CD14-positive monocyte (primary cell): Measurements from ENCODE around the gene RPTOR. TPM values are rescaled to one million over a fixed set of nuclear protein-coding genes. Genes with fewer than 3 reads are reported as not detected.

ENCODE experiments used
- DNase-seq, 3 donors: peaks; one replicate each; pipeline ENCODE4 v3.0.0-alpha.2; 2011 to 2022
- H2AFZ ChIP-seq: 2 replicates; pipeline ENCODE4 v1.6.0; 2012; ENCODE audit warnings: mild to moderate bottlenecking, low read depth, low read length, inconsistent platforms; ENCODE audit not compliant: insufficient read depth, poor library complexity, severe bottlenecking
- H3K27ac ChIP-seq, 2 donors: 1 replicate in 1 of 2; 2 replicates in 1 of 2; pipeline ENCODE4 v1.5.1; 2012 to 2013; ENCODE audit warnings: low read length in 2 of 2, control low read depth in 1 of 2, inconsistent platforms in 1 of 2, low read depth in 1 of 2, mild to moderate bottlenecking in 1 of 2
- H3K27me3 ChIP-seq, 2 donors: one replicate each; pipeline versions ENCODE4 v1.6.0 to v1.6.1; 2011 to 2013; ENCODE audit warnings: low read length in 2 of 2; ENCODE audit not compliant: control insufficient read depth in 2 of 2, insufficient read depth in 2 of 2
- H3K36me3 ChIP-seq, 2 donors: replicated peaks in 1 of 2; 1 replicate in 1 of 2; 2 replicates in 1 of 2; pipeline versions ENCODE4 v1.5.1 to v1.6.1; 2012 to 2013; ENCODE audit warnings: low read length in 2 of 2, control low read depth in 1 of 2, inconsistent platforms in 1 of 2, mild to moderate bottlenecking in 1 of 2; ENCODE audit not compliant: insufficient read depth in 2 of 2, control insufficient read depth in 1 of 2
- H3K4me1 ChIP-seq, 2 donors: 1 replicate in 1 of 2; 2 replicates in 1 of 2; pipeline versions ENCODE4 v1.5.1 to v1.6.1; 2012 to 2013; ENCODE audit warnings: low read length in 2 of 2, control low read depth in 1 of 2, inconsistent platforms in 1 of 2, mild to moderate bottlenecking in 1 of 2, moderate library complexity in 1 of 2; ENCODE audit not compliant: insufficient read depth in 2 of 2, control insufficient read depth in 1 of 2
- H3K4me2 ChIP-seq: replicated peaks from 2 replicates; pipeline ENCODE3; 2012; ENCODE audit warnings: low read length, moderate library complexity, mild to moderate bottlenecking; ENCODE audit not compliant: poor library complexity, severe bottlenecking; ENCODE audit errors: extremely low read depth
- H3K4me3 ChIP-seq, 3 experiments: fragments of 200-600 bp in 1 of 3; sonication (generic) in 1 of 3; replicated peaks in 1 of 3; 1 replicate in 2 of 3; 2 replicates in 1 of 3; pipeline ENCODE4 v1.5.1; 2011 to 2013; ENCODE audit warnings: low read length in 3 of 3, mild to moderate bottlenecking in 3 of 3, control low read depth in 2 of 3, low read depth in 2 of 3, inconsistent platforms in 1 of 3, moderate library complexity in 1 of 3
- H3K79me2 ChIP-seq: 2 replicates; pipeline ENCODE4 v1.6.0; 2012; ENCODE audit warnings: mild to moderate bottlenecking, control low read depth, inconsistent platforms, low read length, moderate library complexity; ENCODE audit not compliant: insufficient read depth
- H3K9ac ChIP-seq: 2 replicates; pipeline ENCODE4 v1.6.0; 2017; ENCODE audit warnings: low read length, mild to moderate bottlenecking; ENCODE audit not compliant: insufficient read depth, poor library complexity, severe bottlenecking
- H3K9me3 ChIP-seq, 2 donors: replicated peaks in 1 of 2; 1 replicate in 1 of 2; 2 replicates in 1 of 2; pipeline versions ENCODE4 v1.5.1 to v1.6.1; 2012 to 2013; ENCODE audit warnings: low read length in 2 of 2, control low read depth in 1 of 2; ENCODE audit not compliant: control insufficient read depth in 1 of 2, insufficient read depth in 1 of 2
- H4K20me1 ChIP-seq: 2 replicates; pipeline ENCODE4 v1.6.0; 2012; ENCODE audit warnings: mild to moderate bottlenecking, low read length, control low read depth, moderate library complexity; ENCODE audit not compliant: insufficient read depth
- H3K27ac Mint-ChIP-seq, 7 donors: one replicate each; pipeline ENCODE4 v1.8.0; 2020; ENCODE audit warnings: mild to moderate bottlenecking in 7 of 7, mixed read lengths in 7 of 7, moderate library complexity in 6 of 7, inconsistent platforms in 2 of 7
- H3K27me3 Mint-ChIP-seq, 3 donors: one replicate each; pipeline ENCODE4 v1.8.0; 2021 to 2022; ENCODE audit warnings: low read depth in 3 of 3, mild to moderate bottlenecking in 3 of 3, mixed read lengths in 3 of 3, moderate library complexity in 3 of 3, inconsistent platforms in 1 of 3
- H3K36me3 Mint-ChIP-seq, 2 donors: one replicate each; pipeline ENCODE4 v1.8.0; 2020; ENCODE audit warnings: mixed read lengths in 2 of 2, inconsistent platforms in 1 of 2, mild to moderate bottlenecking in 1 of 2
- H3K4me1 Mint-ChIP-seq: one replicate; pipeline ENCODE4 v1.8.0; 2020; ENCODE audit warnings: mild to moderate bottlenecking, mixed read lengths
- H3K4me3 Mint-ChIP-seq, 2 donors: one replicate each; pipeline ENCODE4 v1.8.0; 2020; ENCODE audit warnings: mild to moderate bottlenecking in 2 of 2, mixed read lengths in 2 of 2, moderate library complexity in 1 of 2
- H3K9me3 Mint-ChIP-seq, 7 donors: one replicate each; pipeline ENCODE4 v1.8.0; 2020 to 2022; ENCODE audit warnings: mixed read lengths in 7 of 7, mild to moderate bottlenecking in 6 of 7, moderate library complexity in 6 of 7, inconsistent platforms in 2 of 7
- CTCF ChIP-seq: fragments of 200-600 bp; IDR thresholded peaks from one replicate; pipeline ENCODE4 v1.8.0; 2022; ENCODE audit warnings: antibody characterized with exemption, mild to moderate bottlenecking
- WGBS: methylation state at CpG from one replicate; pipeline ENCODE4 v1.1.5; 2013; ENCODE audit warnings: missing lambda C conversion rate; ENCODE audit not compliant: insufficient coverage; 5-methylcytosine and 5-hydroxymethylcytosine counted together
- intact Hi-C, 2 donors: fragments of 100-400 bp; cut with micrococcal nuclease; formaldehyde crosslinking; loops; one replicate each; pipeline versions ENCODE4 v1.15.0 to v1.15.1; 2023
- polyA plus RNA-seq, 3 donors: library from polyadenylated mRNA; depleted of rRNA in 1 of 3; unstranded in 2 of 3; stranded (reverse) in 1 of 3; fragments of 300-500 nt in 2 of 3; fragments of >200 nt in 1 of 3; fragmentation: Illumina TruSeq in 2 of 3; gene quantifications; 1 replicate in 2 of 3; 2 replicates in 1 of 3; pipeline ENCODE4 v1.2.3, GENCODE V29; 2012 to 2021

Gene RPTOR
- polyA plus RNA-seq, 3 donors = 1.1 to 8.7 (median 2.6) TPM

GRCh38 chr17:80878876-80879722, 334.5 kb downstream of the RPTOR start:
- Histone ChIP-seq H2AFZ (no peak overlapping the region), H3K4me3 (no peak overlapping the region), H3K9ac (no peak overlapping the region), H3K9me3 (no peaks in the 10 kb centered on the region), H3K79me2 (no peaks in the 10 kb centered on the region), H3K4me2 (no peak overlapping the region), H3K27ac (no peak overlapping the region), H3K4me1 (peaks cover 2 to 6% of the 10 kb centered on the region in 2 donors), H3K36me3 (peaks cover 19 to 44% of the 10 kb centered on the region in 2 donors), H3K27me3 (no peaks in the 10 kb centered on the region), H4K20me1 (no peaks in the 10 kb centered on the region)
- TF ChIP-seq CTCF = no peak
- peaks cover 49 to 53% of the 10 kb centered on the region in 2 donors for H3K36me3 Mint-ChIP-seq
- 95% methylated on average over 28 of the region's 31 CpGs for WGBS
- no peak overlapping the region for H3K4me3 Mint-ChIP-seq
- H3K4me1 Mint-ChIP-seq = peaks cover 18% of the 10 kb centered on the region
- H3K9me3 Mint-ChIP-seq = peaks cover 0 to 2% (median 0%) of the 10 kb centered on the region in 7 donors
- intact Hi-C loops = no loop called here
- peaks cover 0 to 4% (median 1%) of the 10 kb centered on the region in 3 donors for H3K27me3 Mint-ChIP-seq
- H3K27ac Mint-ChIP-seq = peak overlapping the region in 1 of 7 donors; percentile 23
- DNase-seq = no peak

GRCh38 chr17:80879723-80880647, 335.3 kb downstream of the RPTOR start:
- Mint-ChIP-seq H3K4me1 (peaks cover 13% of the 10 kb centered on the region), H3K27me3 (peaks cover 0 to 4% (median 1%) of the 10 kb centered on the region in 3 donors), H3K4me3 (no peak overlapping the region), H3K9me3 (peaks cover 0 to 2% (median 0%) of the 10 kb centered on the region in 7 donors), H3K27ac (peak overlapping the region in 3 of 7 donors; percentile 25 to 63 (median 26)), H3K36me3 (peaks cover 50 to 55% of the 10 kb centered on the region in 2 donors)
- no peaks in the 10 kb centered on the region for H3K27me3 ChIP-seq
- intact Hi-C loops = no loop called here
- no peaks in the 10 kb centered on the region for H3K79me2 ChIP-seq
- TF ChIP-seq CTCF = no peak
- no peaks in the 10 kb centered on the region for H3K9me3 ChIP-seq
- H4K20me1 ChIP-seq = no peaks in the 10 kb centered on the region
- DNase-seq = peak in 1 of 3 donors; percentile 51
- H3K4me2 ChIP-seq = no peak overlapping the region
- H3K9ac ChIP-seq = no peak overlapping the region
- H3K4me3 ChIP-seq = no peak overlapping the region
- no peak overlapping the region for H2AFZ ChIP-seq
- H3K4me1 ChIP-seq = peaks cover 2 to 6% of the 10 kb centered on the region in 2 donors
- no peak overlapping the region for H3K27ac ChIP-seq
- WGBS = 71% methylated on average over 35 of the region's 35 CpGs
- H3K36me3 ChIP-seq = peaks cover 28 to 48% of the 10 kb centered on the region in 2 donors
